ENCODE measurements around the gene DHRS7B. TPM values are rescaled to one million over a fixed set of nuclear protein-coding genes. Genes with fewer than 3 reads are reported as not detected.

The DHRS7B gene
- total RNA-seq, 1 experiment from 2014 or later, result 19.0 TPM

- CTCF ChIA-PET, result no interaction called here
- TF ChIP-seq EZH2 (IDR thresholded peaks at IDR 0.05; ENCODE audit: borderline replicate concordance, low read depth, low read length, poor library complexity, severe bottlenecking) (no peak), CTCF (conservative IDR thresholded peaks at IDR 0.05; ENCODE audit: low read depth, low read length) (no peak)
- POLR2A ChIA-PET (ENCODE audit: low non-redundant PET), result no interaction called here
- H3K27ac ChIP-seq (ENCODE audit: low read depth, low read length, poor library complexity, severe bottlenecking), result peak overlapping the region; percentile 5
- intact Hi-C loops (cut with micrococcal nuclease; ENCODE audit: unreplicated experiment), result no loop called here
- H3K4me3 ChIP-seq (ENCODE audit: low read depth, low read length, poor library complexity, severe bottlenecking), result no peak overlapping the region
- H3K9me3 ChIP-seq (ENCODE audit: low read depth, low read length, poor library complexity, severe bottlenecking), result no peaks in the 10 kb centered on the region
- H3K36me3 ChIP-seq (ENCODE audit: insufficient read depth, low read length, poor library complexity, severe bottlenecking), result no peaks in the 10 kb centered on the region
- no peaks in the 10 kb centered on the region for H3K4me1 ChIP-seq (ENCODE audit: insufficient read depth, low read length, poor library complexity, severe bottlenecking)
- H3K27me3 ChIP-seq (replicated peaks; ENCODE audit: insufficient read depth, low read depth, low read length, poor library complexity), result no peaks in the 10 kb centered on the region
- BruUV-seq (replicated peaks), result no TSS peak
- DNase-seq (ENCODE audit: low spot score), result no peak
Measured at GRCh38 chr17:21171309-21171922, 44.7 kb downstream of the DHRS7B start.

- Histone ChIP-seq H3K36me3 (ENCODE audit: insufficient read depth, low read length, poor library complexity, severe bottlenecking) (no peaks in the 10 kb centered on the region), H3K27ac (ENCODE audit: low read depth, low read length, poor library complexity, severe bottlenecking) (no peak overlapping the region), H3K4me1 (ENCODE audit: insufficient read depth, low read length, poor library complexity, severe bottlenecking) (no peaks in the 10 kb centered on the region), H3K4me3 (ENCODE audit: low read depth, low read length, poor library complexity, severe bottlenecking) (no peak overlapping the region), H3K27me3 (replicated peaks; ENCODE audit: insufficient read depth, low read depth, low read length, poor library complexity) (no peaks in the 10 kb centered on the region), H3K9me3 (ENCODE audit: low read depth, low read length, poor library complexity, severe bottlenecking) (no peaks in the 10 kb centered on the region)
- no TSS peak for BruUV-seq (replicated peaks)
- intact Hi-C loops (cut with micrococcal nuclease; ENCODE audit: unreplicated experiment), result no loop called here
- TF ChIP-seq EZH2 (IDR thresholded peaks at IDR 0.05; ENCODE audit: borderline replicate concordance, low read depth, low read length, poor library complexity, severe bottlenecking), result no peak
- TF ChIP-seq CTCF (conservative IDR thresholded peaks at IDR 0.05; ENCODE audit: low read depth, low read length), result no peak
- no peak for DNase-seq (ENCODE audit: low spot score)
- CTCF ChIA-PET, result no interaction called here
- POLR2A ChIA-PET (ENCODE audit: low non-redundant PET), result no interaction called here
Measured at GRCh38 chr17:21171970-21172510, 45.3 kb downstream of the DHRS7B start.

GRCh38 chr17:21172846-21173245 lies 46.1 kb downstream of the DHRS7B start:
- ChIA-PET POLR2A (ENCODE audit: low non-redundant PET) (no interaction called here), CTCF (no interaction called here)
- Histone ChIP-seq H3K27me3 (replicated peaks; ENCODE audit: insufficient read depth, low read depth, low read length, poor library complexity) (no peaks in the 10 kb centered on the region), H3K4me3 (ENCODE audit: low read depth, low read length, poor library complexity, severe bottlenecking) (no peak overlapping the region), H3K9me3 (ENCODE audit: low read depth, low read length, poor library complexity, severe bottlenecking) (no peaks in the 10 kb centered on the region), H3K4me1 (ENCODE audit: insufficient read depth, low read length, poor library complexity, severe bottlenecking) (no peaks in the 10 kb centered on the region), H3K27ac (ENCODE audit: low read depth, low read length, poor library complexity, severe bottlenecking) (no peak overlapping the region), H3K36me3 (ENCODE audit: insufficient read depth, low read length, poor library complexity, severe bottlenecking) (no peaks in the 10 kb centered on the region)
- intact Hi-C loops (cut with micrococcal nuclease; ENCODE audit: unreplicated experiment), result no loop called here
- DNase-seq (ENCODE audit: low spot score), result no peak
- TF ChIP-seq EZH2 (IDR thresholded peaks at IDR 0.05; ENCODE audit: borderline replicate concordance, low read depth, low read length, poor library complexity, severe bottlenecking) (no peak), CTCF (conservative IDR thresholded peaks at IDR 0.05; ENCODE audit: low read depth, low read length) (no peak)
- BruUV-seq (replicated peaks), result no TSS peak

All from A673 (cell line).